Measurements from ENCODE around the gene CMTM4. TPM values are rescaled to one million over a fixed set of nuclear protein-coding genes. Genes with fewer than 3 reads are reported as not detected.

The CMTM4 gene
- total and polyA plus RNA-seq, 2 of the 4 experiments (the other 2 are of a cell fraction): 9.0 to 14.5 TPM

DNA sequence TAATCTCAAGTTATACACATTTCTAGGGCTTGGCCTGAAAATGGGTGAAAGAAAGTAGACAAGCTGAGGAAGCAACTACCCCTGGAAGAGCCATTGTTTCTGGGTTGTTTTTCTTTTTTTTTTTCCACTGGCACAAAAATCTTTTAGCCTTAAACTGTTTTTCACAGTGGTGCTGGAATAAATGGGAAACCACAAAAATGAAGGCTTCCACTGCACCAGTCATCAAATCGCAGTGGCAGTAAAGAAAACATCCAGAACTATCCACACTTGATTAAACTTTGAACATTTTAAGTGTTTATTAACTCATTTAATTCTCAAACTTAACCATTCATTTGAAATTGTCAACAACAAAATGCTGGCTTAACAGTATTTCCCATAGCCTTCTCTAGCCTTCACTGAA lies 14.3 kb downstream of the CMTM4 start:
- Histone ChIP-seq H2AFZ (replicated peaks; ENCODE audit: low read length, poor library complexity) (no peak overlapping the region), H4K8ac (ENCODE audit: low read depth in 2 of 2, low read length in 2 of 2) (no peak overlapping the region), H3K14ac (replicated peaks; ENCODE audit: low read depth, low read length) (no peak overlapping the region), H2BK5ac (ENCODE audit: low read depth, low read length, poor library complexity, severe bottlenecking) (no peak overlapping the region), H3K18ac (ENCODE audit: low read depth, low read length) (no peak overlapping the region; the same call in 1 of the 2 replicates), H3K4ac (ENCODE audit: low read depth, low read length) (no peak overlapping the region), H3K27ac (ENCODE audit: insufficient read depth, low read length) (no peak overlapping the region), H3K9me3 (ENCODE audit: control insufficient read depth, insufficient read depth, low read length) (no peaks in the 10 kb centered on the region), H3K9ac (ENCODE audit: low read depth, low read length) (no peak overlapping the region), H3K56ac (ENCODE audit: extremely low read depth, insufficient read depth, low read length) (no peak overlapping the region), H2BK15ac (ENCODE audit: low read depth, low read length) (no peak overlapping the region), H3K4me2 (ENCODE audit: low read depth, low read length) (peak overlapping the region; percentile 55; the same call in 1 of the 2 replicates), H3K4me1 (ENCODE audit: control insufficient read depth, insufficient read depth, low read length) (peaks cover 3% of the 10 kb centered on the region; the same call in 1 of the 2 replicates), H4K20me1 (ENCODE audit: insufficient read depth, low read length) (no peaks in the 10 kb centered on the region), H3K9me1 (ENCODE audit: insufficient read depth, low read length) (no peaks in the 10 kb centered on the region; the same call in 1 of the 2 replicates), H2BK120ac (ENCODE audit: low read depth, low read length) (no peak overlapping the region), H4K91ac (ENCODE audit: insufficient read depth, low read depth, low read length) (no peak overlapping the region), H4K5ac (ENCODE audit: low read depth, low read length) (no peak overlapping the region), H2AK9ac (replicated peaks; ENCODE audit: low read depth, low read length, poor library complexity) (no peak overlapping the region), H3K79me1 (ENCODE audit: low read depth in 1 of 2, low read length in 2 of 2) (peaks cover 3 to 12% of the 10 kb centered on the region in 2 experiments; a peak in 2 of 4 replicates), H3K4me3 (ENCODE audit: insufficient read depth, low read depth, low read length) (no peak overlapping the region), H3K27me3 (ENCODE audit: control insufficient read depth, insufficient read depth, low read length) (no peaks in the 10 kb centered on the region), H2AK5ac (ENCODE audit: low read depth, low read length) (no peak overlapping the region), H2BK20ac (ENCODE audit: low read depth, low read length) (no peak overlapping the region), H3K36me3 (ENCODE audit: control insufficient read depth, insufficient read depth, low read length) (no peaks in the 10 kb centered on the region), H3K23ac (ENCODE audit: low read depth, low read length) (no peak overlapping the region)
- no peak for TF ChIP-seq RFX5 (IDR thresholded peaks at IDR 0.05; ENCODE audit: low read depth, low read length)
- no peak for TF ChIP-seq RAD21 (IDR thresholded peaks at IDR 0.05; ENCODE audit: low read length)
- no peak for TF ChIP-seq MAZ (IDR thresholded peaks at IDR 0.05; ENCODE audit: borderline replicate concordance, low read depth, low read length)
- no peak for TF ChIP-seq NFE2L2 (IDR thresholded peaks at IDR 0.05; ENCODE audit: low read depth, low read length)
- DNase-seq (no peak), ATAC-seq (ENCODE audit: low read depth) (0 out of 2 replicates have a peak, but pooled peaks have one; percentile 37)
- ChIA-PET CTCF (interaction anchor here (0.6 kb wide), 1 partner anchor 21 kb away, joined by 5 read pairs; no protein-coding TSS in a partner anchor), POLR2A (ENCODE audit: unreplicated experiment) (no interaction called here)
- no TSS peak for BruUV-seq (replicated peaks)
- intact Hi-C loops (cut with micrococcal nuclease): no loop called here
- in situ Hi-C loops (cut with MboI; ENCODE audit: low sequenced_read_pairs): no loop called here
- dilution Hi-C loops (cut with HindIII; ENCODE audit: low sequenced_read_pairs, unreplicated experiment): no loop called here
- no CpG with 5 or more reads among the region's 1 CpG for WGBS, 2 experiments (ENCODE audit: extremely low coverage in 2 of 2, insufficient read length in 1 of 2)

Data from IMR-90 (cell line).